Measurements from ENCODE around the gene SLC27A5.
"Not testable (repeated sequence)": the region's sequence is repeated elsewhere in the genome, so short reads cannot be mapped to it uniquely, and the experiment has no call there.

SLC27A5 gene

DNA sequence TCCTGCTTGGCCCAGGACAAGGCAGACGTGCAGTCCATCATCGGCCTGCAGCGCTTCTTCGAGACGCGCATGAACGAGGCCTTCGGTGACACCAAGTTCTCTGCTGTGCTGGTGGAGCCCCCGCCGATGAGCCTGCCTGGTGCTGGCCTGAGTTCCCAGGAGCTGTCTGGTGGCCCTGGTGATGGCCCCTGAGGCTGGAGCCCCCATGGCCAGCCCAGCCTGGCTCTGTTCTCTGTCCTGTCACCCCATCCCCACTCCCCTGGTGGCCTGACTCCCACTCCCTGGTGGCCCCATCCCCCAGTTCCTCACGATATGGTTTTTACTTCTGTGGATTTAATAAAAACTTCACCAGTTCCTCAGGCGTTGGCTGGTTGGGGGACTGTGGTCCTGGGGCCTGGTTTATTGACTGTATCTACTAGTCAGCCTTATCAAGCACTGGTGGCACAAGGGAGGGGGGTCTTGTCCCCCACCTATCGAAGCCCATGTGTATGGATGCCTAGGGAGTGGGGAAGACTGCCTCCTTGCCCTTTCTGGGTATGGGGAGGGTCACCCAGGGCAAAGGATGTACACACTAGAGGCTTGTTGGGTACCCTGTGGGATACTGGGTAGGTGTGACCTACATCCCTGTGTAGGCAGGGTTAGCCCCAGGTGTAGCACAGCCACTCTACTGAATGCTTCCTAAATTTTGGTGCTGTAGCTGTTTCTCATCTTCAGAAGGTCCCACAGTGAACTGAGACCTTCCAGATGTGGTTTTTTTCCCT lies 38.8 kb upstream of the SLC27A5 start:
- no peak for DNase-seq

DNA sequence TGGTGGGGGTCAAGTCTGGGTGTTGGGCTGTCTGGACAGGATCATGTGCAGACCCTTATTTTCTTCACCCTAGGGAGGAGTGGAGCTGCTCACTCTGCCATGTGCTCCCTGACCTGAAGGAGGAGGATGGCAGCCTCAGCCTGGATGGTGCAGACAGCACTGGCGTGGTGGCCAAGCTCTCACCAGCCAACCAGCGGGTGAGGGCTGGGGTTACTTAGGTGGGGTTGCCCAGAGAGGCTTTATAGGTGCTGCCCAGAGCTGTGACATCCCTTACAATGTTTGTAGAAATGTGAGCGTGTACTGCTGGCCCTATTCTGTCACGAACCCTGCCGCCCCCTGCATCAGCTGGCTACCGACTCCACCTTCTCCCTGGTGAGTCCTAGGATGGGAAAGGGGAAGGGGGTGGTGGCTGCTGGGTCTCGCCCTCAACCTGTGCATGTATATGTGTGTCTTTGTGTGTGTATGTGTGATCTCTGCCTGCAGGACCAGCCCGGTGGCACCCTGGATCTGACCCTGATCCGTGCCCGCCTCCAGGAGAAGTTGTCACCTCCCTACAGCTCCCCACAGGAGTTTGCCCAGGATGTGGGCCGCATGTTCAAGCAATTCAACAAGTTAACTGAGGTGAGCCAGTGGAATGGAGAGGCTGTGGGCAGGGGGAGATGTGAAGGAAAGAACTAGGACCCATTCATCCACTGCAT lies 38.0 kb upstream of the SLC27A5 start:
- no peak for DNase-seq

- DNase-seq = no peak
These were observed 37.3 kb upstream of the SLC27A5 start for GRCh38 chr19:58548859-58549663.

- DNase-seq = no peak
These were observed 35.8 kb upstream of the SLC27A5 start for GRCh38 chr19:58547323-58548312.

- no peak for DNase-seq
These were observed 34.3 kb upstream of the SLC27A5 start for GRCh38 chr19:58546019-58546530.

DNA sequence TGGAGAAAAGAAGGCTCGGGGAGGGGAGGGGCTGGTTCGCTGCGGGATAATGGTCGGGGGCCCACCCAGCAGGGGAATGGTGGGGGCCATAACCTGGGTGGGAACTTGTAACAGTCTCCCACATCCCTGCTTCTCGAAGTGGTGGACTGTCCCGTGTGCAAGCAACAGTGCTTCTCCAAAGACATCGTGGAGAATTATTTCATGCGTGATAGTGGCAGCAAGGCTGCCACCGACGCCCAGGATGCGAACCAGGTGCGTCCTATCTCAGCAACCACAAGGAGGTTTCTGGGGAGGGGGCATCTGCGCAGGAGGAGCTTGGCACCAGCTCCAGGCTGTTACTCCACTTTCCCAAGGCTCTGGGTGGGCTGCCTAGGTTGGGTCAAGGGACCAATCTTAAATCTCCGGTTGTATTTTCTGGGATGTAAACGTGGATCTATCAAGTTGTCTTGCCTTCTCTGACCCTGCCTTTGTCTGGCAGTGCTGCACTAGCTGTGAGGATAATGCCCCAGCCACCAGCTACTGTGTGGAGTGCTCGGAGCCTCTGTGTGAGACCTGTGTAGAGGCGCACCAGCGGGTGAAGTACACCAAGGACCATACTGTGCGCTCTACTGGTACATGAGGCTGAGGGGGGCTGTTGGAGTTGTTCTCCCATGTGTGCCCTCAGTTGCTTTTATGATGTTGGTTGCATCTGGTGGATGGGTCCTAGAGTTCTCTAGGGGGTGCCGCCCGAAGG lies 33.7 kb upstream of the SLC27A5 start:
- DNase-seq = no peak

GRCh38 chr19:58544591-58545285 lies 32.9 kb upstream of the SLC27A5 start:
- no peak for DNase-seq

DNA sequence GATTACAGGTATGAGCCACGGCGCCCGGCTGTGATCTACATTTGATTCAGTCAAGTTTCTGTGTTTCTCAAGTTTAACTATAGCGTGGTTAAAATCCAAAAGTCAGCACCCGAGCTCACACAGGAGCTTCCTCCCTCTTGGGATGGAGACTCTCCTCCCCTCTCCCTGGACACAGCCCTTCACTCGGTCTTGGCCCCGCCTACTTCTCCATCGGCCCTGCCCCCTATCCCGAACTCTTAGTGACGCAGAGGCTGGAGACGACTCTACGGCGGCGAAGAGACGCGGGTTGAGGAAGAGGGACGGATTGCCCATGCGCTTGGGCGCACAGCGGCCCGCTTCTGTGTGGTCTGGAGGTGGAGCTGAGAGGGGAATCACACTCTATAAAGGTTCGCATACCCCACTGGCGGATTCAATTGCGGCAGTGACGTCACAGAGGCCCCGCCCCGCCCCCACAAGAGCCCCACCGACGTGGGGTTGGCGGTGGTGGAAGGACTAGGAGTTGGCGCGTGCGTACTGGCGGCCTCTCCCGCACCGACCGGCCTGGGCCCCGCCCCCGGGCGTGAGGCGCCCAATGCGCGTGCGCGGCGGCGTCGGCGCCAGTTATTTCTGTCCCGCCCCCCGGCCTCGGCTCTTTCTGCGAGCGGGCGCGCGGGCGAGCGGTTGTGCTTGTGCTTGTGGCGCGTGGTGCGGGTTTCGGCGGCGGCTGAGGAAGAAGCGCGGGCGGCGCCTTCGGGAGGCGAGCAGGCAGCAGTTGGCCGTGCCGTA lies 32.2 kb upstream of the SLC27A5 start, which contains the start of gene TRIM28:
Gene TRIM28 (plus strand): TSS at position 239 of the 765 bp plus-strand sequence. CDS start 694 bp downstream, outside the sequence.
- no peak for DNase-seq

- DNase-seq = not testable (repeated sequence)
These were observed 31.0 kb upstream of the SLC27A5 start for GRCh38 chr19:58542641-58543372.

DNA sequence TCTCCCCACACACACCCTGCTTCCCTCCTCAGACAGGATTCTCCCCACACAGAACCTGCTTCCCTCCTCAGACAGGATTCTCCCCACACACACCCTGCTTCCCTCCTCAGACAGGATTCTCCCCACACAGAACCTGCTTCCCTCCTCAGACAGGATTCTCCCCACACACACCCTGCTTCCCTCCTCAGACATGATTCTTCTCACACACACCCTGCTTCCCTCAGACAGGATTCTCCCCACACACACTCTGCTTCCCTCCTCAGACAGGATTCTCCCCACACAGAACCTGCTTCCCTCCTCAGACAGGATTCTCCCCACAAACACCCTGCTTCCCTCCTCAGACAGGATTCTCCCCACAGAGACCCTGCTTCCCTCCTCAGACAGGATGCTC lies 27.4 kb upstream of the SLC27A5 start:
- DNase-seq = not testable (repeated sequence)

GRCh38 chr19:58538257-58539168 lies 26.7 kb upstream of the SLC27A5 start:
- DNase-seq = peak; percentile 79

DNA sequence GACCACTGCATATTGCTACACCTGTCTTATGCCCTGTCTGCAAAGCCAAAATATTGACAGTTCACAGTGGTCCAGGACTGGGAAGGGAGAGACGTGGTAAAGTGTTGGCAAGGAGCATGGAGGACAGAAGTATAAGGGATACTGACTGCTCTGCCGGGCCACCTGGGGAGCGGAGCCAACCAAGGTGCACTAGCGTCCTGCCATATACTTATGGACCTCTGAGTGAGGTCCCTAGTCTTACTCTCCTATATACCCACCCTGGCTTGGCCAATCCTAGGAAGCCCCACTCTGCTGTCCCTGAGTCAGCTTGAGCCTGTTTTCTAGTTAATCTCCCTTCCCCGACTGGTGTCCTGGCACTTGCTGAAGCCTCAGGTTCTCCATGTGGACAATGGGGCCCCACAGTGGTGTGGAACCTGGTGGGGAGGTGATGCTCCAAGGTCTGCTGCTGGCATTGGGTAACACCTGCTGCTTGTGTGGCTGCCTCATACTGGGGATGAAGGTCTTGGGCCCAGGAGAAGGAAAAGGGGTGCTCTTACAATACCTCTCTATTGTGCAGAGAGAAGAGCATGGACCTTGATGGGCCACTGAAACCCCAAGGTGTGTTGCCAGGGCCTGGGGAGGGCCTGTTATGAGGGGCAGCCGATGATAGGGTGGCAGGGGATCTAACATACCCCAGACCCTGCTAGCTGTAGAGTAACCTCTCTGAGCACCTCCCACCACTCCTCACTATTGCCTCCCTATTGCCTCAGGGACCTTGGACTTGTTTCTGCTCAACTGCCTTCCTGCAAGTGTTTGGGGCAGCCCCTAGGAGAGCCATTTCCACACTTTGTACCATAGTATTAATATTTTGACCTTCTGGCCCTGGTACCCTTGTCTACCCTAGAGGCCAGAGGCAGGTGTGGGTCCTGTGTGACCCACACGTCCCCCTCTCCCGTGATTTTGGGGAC lies 25.3 kb upstream of the SLC27A5 start:
- no peak for DNase-seq

DNA sequence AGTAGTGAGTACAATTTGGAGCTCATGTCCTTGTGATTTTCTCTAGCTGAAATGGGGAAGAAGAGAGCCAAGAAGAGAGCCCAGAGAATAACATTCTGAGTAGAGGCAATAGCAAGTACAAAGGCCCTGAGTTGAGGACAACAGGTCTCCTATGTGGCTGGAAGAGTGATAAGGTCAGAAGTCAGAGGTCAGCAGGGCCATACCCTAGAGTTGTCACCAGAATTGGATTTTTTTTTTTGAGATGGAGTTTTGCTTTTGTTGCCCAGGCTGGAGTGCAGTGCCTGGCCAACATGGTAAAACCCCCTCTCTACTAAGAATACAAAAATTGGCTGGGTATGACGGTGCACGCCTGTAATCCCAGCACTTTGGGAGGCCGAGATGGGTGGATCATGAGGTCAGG lies 24.1 kb upstream of the SLC27A5 start:
- DNase-seq = no peak

- peak; percentile 28 for DNase-seq
These were observed 19.4 kb upstream of the SLC27A5 start for GRCh38 chr19:58531034-58531840.

GRCh38 chr19:58529405-58529804 lies 17.6 kb upstream of the SLC27A5 start:
- no peak for DNase-seq

DNA sequence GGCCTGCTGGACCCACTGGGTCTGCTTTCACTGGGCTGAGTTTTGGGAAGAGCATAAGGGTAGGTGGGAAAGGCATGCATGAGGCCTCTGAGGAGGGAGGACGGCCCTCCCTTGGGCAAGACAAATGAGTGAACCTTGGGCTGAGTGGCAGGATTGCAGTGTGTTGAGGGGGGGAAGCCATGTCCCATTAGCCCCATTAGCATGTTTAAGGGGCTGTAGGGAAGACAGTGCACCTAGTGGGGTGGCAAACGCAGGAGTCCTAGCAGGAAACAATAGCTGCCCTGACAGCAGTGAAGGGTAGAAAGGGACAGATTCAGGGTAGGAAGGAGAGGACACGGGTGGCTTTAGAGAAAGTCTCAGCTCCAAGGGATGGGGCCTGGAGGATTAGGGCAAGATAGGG lies 10.9 kb upstream of the SLC27A5 start:
- no peak for DNase-seq
